GM18868 (cell line): Measurements from ENCODE around the gene OOSP2.
"Not testable (repeated sequence)": the region's sequence is repeated elsewhere in the genome, so short reads cannot be mapped to it uniquely, and the experiment has no call there.

Experiments used
- ATAC-seq: cut with Tn5 transposase; IDR thresholded peaks from one replicate; pipeline ENCODE4 v1.9.1; 2021; ENCODE audit warnings: mild to moderate bottlenecking, moderate library complexity; ENCODE audit not compliant: unreplicated experiment

OOSP2 gene

GRCh38 chr11:60040109-60040508 is at the start of gene OOSP2:
OOSP2 (plus strand) TSS chr11:60040409; CDS start chr11:60040460, 51 bp downstream.
- ATAC-seq: no peak

GRCh38 chr11:59990421-59990820 is 49.8 kb upstream of the OOSP2 start:
- no peak for ATAC-seq

- no peak for ATAC-seq
These were observed 47.8 kb upstream of the OOSP2 start for GRCh38 chr11:59992425-59992824.

- no peak for ATAC-seq
These were observed 42.4 kb upstream of the OOSP2 start for GRCh38 chr11:59997800-59998199.

GRCh38 chr11:59999691-60000090 is 40.5 kb upstream of the OOSP2 start:
- no peak for ATAC-seq

GRCh38 chr11:60003729-60004128 is 36.5 kb upstream of the OOSP2 start:
- ATAC-seq: no peak

GRCh38 chr11:60005360-60005759 is 34.8 kb upstream of the OOSP2 start:
- ATAC-seq: no peak

GRCh38 chr11:60016881-60017280 is 23.3 kb upstream of the OOSP2 start, which contains the start of gene OOSP4B:
OOSP4B (plus strand) TSS chr11:60017181.
- ATAC-seq: no peak

GRCh38 chr11:60018058-60018457 is 22.2 kb upstream of the OOSP2 start:
- ATAC-seq: no peak

- ATAC-seq: not testable (repeated sequence)
These were observed 19.8 kb upstream of the OOSP2 start for GRCh38 chr11:60020376-60020775.

- no peak for ATAC-seq
These were observed 11.1 kb upstream of the OOSP2 start for GRCh38 chr11:60029015-60029632.

GRCh38 chr11:60050422-60050821 is 10.2 kb downstream of the OOSP2 start:
- not testable (repeated sequence) for ATAC-seq

GRCh38 chr11:60050839-60051238 is 10.6 kb downstream of the OOSP2 start:
- ATAC-seq: not testable (repeated sequence)

- ATAC-seq: no peak
These were observed 16.2 kb downstream of the OOSP2 start, which contains the start of gene MS4A3 for GRCh38 chr11:60056349-60056969. MS4A3 (plus strand) TSS chr11:60056665; CDS start chr11:60061161, 4,496 bp downstream.

GRCh38 chr11:60059052-60059451 is 18.8 kb downstream of the OOSP2 start:
- ATAC-seq: no peak

- no peak for ATAC-seq
These were observed 19.5 kb downstream of the OOSP2 start for GRCh38 chr11:60059521-60060240.

GRCh38 chr11:60064111-60064510 is 23.9 kb downstream of the OOSP2 start:
- ATAC-seq: no peak

- no peak for ATAC-seq
These were observed 25.6 kb downstream of the OOSP2 start for GRCh38 chr11:60065801-60066200.

- no peak for ATAC-seq
These were observed 29.2 kb downstream of the OOSP2 start for GRCh38 chr11:60069450-60069849.

- not testable (repeated sequence) for ATAC-seq
These were observed 31.4 kb downstream of the OOSP2 start for GRCh38 chr11:60071644-60072043.

- no peak for ATAC-seq
These were observed 37.1 kb downstream of the OOSP2 start for GRCh38 chr11:60077216-60077817.
